DMS79 (cell line): ENCODE measurements around the gene CCDC12.
A peak's percentile ranks its signal among the peaks of the same experiment; 100 is the strongest.

Source experiments
- DNase-seq: peaks from one replicate; lab custom pipeline; 2025; lab: John Stamatoyannopoulos, UW

CCDC12 gene

DNA sequence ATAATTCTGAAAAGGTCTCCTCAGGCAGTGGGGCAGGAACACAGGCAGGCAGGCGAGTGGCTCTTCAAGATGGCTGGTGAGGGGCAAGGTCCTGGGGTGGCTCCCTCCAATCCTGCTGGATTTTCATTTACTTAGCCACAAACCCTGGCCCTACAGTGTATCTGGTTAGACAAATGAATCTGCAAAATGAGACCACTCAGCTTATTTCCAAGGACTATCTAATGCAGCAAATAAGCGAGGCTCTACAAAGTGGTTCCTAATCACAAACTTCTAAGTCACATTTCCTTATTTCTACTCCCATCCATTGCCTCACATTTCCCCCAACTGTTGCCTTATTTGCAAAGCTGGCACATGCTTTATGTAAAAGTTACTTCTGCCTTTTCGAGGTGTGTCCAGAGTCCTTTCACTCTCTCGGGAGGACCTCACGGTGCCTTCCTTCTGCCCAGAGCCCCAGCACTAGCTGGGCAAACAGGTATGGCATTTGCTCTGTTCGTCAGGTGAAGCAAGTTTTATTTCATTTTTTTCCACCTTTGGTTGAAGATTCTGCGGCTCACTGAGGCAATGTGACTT is 40.5 kb downstream of the CCDC12 start:
- no peak for DNase-seq

DNA sequence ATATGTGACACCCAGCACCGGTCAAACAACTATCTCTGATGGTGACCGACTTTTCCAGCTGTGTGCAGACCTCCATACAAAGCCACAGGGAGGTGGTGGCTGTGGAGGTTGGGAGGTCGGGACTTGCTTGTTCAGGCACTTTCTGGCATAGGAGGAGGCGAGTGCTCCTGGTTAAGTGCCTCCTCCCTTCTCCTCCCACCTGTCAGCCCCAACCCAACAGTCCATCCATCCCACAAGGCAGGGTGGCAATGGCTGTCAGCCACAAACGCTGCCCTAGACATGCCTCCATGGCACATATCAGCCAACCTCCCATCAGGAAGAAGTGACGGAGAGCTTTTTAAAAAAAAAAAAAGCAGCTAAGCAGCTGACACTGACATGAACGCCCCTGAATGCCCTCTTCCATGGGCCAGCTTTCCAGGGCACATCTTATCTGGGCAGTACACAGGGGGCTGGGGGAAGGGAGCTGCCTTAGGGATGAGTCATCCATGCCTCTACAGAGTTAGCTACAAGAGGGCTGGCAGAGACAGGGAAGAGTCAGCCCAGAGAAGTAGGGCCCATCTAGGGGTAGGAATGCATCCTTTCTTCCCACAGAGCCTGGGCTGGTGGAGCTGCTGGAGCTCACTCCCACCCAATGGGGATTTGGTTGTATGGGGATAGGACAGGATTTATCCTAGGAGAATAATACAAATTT is 41.2 kb downstream of the CCDC12 start:
- DNase-seq, result no peak

DNA sequence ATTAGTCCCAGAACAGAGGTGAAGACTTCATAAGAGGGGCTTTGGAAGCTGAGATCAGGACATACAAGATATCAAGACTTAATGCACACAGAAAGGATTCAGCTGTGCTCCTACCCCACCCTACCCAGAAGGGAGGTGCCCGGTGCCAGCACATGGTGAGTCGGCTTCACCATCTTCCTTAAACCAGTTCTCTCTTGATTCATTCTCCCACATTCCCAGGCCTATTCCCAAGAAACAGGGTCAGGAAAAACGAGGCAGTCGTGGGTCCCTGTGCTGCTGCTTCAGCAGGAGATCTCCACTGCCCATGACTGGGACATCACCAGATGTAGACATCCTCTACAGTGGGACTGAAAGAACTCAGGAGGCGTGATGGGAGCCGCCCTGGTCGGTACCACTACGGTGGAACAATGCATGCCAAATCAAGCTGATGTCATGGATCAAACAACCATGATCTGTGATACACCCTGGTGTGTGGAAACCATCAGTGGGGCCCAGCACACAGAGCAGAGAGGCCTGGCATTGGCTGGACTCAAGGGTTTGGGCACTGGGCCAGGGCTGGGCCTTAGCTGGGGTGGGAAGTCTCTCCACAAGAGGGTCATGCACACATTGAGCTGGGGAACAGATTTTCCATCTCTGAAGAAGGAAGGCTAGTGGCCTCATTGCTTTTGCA is 41.9 kb downstream of the CCDC12 start:
- DNase-seq, result no peak

DNA sequence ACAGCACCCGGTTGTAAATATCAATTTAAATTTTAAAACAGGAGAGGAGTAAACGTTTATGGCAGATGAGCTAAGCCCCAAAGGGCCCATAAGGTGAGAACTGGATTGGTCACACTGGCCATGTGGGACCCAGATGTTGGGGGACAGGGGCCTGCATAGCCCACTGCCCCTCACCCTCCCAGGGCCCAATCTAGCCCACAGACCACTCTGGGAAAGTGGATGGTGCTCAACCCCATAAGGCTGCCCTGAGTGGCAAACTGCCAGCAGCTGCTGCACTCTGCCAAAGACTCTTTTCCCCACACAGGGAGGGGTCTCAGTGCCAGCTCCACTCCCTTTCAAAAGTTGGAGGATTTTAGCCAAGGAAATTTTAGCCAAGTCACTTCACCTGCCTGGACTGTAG is 42.5 kb downstream of the CCDC12 start:
- peak; percentile 23 for DNase-seq

DNA sequence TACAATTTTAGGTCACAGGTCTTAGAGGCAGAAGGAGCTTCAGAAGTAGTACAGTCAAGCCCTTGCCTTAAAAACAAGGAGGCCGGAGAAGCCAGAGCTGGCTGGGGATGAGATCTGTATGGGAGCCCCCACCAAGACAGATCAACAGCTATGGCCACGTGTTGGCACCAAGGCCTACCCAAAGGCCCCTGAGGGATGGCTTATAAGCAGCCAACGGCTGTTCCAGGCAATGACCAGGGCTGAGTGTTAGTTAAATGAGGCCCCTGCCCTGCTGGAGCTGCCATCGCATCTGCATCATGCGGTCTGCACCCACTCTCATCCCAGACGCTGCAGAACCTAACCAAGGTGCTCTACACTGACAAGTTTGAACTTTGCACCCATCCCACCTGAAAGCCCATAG is 43.3 kb downstream of the CCDC12 start:
- no peak for DNase-seq

DNA sequence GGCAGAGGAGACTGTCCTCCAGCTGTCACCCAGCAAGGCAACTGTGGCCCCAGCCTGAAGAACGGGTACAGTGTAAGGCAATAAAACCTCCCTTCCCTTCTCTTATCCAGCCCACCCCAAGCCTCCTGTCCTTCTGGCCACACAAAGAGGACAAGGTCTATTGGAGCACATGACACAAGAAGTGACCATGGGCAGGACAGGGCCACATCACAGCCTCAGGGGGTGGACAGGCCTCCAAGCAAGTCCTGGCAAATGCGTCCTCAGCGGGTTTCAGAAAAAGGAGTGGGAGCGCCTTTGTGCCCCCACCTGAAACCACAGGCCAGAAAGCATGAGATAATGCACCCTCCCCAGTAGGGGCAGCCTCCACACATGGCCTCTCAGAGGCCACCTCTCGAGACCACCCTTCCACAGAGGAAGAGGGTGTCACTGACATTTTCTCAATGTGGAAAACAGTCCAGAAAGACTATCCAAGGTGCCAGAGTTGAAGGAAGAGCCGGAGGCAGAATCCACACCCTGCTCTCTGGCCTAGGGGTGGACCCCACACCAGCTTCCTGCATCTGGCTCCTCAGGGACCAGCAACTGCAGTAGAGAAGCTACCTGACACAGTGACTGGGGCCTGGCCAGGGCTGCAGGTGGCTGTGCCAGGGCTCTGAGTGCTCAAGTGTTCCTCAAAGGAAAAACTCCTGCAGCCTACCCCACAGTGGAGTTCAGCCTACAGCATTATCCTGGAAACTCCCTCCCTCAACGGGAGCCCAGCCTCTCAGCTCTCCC is 43.9 kb downstream of the CCDC12 start:
- DNase-seq, result no peak

DNA sequence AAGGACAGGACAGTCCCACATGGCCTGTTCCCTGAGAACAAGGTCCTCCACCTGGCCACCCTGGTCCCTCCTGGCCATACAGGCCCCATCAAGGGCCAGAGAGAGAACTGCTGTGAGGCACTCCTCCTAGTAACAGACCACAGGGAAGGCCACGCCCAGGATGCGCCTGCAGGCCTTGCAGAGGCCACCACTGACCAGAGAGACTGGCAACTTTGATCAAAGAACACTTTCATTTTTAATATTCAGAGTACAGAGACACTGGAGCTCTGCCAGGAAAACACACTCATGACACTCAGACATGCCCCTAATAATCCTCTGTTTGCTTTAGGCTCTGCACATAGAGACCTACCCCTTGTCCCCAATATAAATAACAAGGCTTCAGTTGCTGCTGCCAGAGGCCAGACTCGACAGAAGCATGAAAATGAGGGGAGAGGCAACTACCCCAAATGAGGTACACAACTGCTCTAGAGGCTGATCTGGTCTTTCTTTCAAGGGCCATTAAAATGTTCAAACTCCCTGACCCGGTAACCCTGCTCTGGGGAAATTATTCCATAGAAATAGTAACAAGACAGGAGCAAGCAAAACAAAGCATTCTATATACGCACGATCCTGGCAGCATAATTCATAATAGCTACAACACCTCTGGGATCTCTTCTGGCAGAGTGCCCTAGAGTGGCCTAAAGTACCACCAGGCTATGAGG is 44.8 kb downstream of the CCDC12 start:
- DNase-seq, result peak; percentile 52

DNA sequence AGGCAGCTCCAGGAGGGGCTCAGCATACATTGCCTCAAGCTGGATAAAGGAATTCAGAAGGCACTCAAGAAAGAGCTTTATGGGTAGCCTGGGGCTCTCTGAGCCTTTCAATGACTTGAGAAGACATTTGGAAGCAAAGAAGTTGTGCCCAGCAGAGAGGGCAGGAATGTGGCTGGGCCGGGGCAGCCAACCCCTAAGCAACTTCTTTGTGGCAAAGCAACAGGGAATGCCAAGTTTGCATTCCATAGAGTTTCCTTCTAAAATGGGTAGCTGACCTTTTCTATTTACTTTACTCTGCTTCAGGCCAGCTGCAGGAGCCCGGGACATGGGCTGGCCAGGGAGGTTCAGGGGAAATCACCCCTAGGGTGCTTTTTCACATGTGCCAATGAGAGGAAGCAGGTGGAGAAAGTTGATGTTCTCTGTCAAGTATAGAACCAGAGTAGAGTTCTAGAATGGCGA is 45.6 kb downstream of the CCDC12 start:
- DNase-seq, result no peak

DNA sequence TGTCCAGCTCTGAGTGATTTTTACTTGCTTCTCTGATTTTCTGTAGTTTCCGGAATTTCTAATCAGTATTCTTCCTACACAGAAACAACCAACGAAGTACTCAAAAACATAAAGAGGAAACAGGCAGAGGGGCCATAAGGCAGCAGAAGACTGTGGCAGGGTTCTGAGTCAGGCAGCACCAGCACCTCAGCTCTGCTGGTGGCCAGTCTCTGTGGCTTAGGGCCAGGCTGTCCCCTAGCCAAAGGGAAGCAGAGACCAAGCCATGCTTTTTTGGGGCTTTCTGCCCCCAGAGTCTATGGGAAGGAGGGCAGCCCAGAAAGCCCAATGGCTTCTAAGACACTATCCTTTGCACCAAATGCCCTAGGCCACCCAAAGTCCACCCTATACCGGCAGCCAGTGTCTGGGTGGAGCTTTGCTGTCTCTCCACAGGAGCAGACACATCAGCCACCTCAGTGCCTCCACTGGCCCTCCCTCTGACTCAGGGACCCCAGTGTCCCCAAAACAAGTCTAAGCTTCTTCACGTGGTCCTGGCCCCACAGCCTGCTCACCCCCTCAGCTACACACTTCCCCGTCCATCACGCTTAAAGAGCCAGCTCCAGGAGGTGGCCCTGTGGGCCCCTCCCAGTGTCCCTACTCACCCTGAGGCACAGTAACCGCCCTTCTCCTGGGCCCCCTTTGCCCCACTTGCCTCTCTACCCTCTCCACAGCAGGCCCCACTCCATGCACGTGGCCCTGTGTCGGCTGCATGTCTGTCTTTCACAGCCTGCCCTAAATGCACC is 46.2 kb downstream of the CCDC12 start:
- DNase-seq, result no peak

DNA sequence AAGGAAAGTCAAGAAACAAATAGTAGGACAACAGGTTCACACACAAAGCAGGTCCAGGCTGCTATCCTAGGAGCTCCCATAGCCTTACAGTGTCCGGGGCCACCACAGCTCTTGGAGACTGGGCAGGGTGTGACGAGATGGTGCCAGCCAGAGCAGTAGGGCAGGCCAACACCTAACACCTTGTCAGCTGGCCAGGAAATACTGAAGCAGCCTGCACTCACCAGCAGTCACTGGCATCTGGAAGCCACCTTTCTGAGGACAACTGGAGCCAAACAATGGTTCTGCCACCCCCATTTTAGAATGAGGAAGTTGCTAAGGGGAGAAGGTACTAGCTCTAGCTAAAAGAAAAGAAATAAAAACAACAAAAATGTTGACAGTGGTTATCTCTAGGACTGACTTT is 47.2 kb downstream of the CCDC12 start:
- no peak for DNase-seq

DNA sequence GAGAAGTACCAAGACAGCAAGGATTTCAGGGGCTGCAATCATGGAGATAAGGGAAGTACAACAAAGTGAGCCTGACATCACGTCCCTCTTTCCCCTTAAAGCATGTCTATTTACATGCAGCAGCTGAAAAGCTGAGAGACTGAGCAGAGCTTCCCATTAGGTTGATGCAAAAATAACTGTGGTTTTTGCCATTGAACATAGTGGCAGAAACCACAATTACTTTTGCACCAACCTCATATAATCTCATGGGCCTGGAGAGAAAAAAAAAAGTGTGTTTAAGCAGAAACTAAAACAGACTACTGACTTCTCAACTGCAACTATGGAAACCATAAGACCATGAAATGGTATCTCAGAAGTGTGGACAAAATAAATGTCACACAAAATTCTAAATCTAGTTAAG is 48.3 kb downstream of the CCDC12 start:
- DNase-seq, result no peak

DNA sequence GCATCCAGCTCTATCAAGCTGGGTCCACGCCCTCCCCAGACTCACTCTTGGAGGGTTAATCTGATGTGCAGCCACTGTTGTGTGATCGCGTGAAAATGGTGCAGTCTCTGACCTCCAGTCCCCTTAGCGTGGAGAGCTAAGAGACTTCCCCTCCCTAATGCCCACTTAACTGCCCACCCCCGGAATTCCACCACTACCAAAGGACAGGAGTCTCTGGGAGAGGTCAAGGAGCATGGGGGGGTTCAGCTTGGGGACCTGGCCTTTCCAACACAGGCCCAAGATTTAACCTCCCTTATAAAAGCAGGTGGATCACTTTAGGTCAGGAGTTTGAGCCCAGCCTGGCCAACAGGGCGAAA is 48.8 kb downstream of the CCDC12 start:
- DNase-seq, result no peak

DNA sequence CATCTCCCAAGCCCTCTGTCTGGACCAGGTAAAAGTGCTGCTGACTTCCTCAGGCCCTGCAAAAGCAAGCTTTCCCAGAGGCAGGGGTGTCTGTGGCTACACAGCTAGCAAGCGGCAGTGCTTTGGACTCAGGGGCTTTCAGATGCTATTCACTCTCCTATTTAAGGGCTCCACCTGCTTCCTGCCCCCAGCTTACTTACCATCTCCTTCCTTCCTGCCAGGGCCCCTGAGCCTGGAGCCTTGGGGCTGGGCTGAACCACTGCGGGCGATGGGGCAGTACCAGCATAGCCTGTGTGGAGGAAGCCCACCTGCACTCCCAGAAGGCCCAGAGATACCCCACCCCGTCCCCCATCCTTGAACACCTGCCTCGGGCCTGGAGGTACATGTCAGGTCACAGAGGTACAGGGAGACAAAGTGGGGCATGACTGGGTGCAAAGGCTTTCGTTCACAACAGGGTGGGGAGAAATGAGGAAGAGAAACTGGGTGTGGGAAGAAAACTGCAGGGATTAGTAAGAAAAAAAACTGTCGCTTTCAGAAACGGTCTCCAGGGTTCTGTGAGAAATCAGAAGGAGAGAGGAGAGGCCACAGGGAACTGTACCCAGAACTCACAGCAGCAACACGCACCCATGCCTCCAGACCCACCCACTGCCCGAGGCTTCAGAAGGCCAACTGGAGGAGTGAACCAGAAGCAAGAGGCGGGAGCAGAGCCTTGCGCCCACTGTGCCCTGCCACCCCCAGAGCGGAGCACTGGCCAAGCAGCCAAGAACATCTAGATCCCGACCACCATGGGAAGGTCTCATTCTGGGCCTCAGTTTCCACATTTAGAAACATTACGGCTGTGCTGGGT is 49.5 kb downstream of the CCDC12 start:
- DNase-seq, result no peak

DNA sequence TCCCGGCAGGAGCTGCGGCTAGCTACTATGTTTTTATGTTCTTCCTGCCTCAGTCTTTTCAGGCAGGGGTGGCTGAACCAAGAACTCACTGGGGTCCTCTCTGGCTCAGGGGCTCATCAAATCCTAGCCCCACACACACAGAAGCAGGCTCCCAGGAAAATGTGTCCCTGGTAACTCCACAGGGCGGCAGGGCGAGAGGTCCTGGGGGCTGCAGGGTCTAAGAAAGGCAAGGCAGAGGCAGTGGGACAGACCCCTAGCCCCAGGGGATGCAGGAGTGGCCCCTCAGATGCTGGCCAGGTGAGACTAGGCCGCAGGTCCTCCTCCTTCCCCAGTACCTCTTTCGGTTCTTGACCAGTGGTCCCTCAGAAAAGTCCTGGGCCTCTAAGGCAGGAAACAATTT is 50.1 kb downstream of the CCDC12 start:
- DNase-seq, result no peak

DNA sequence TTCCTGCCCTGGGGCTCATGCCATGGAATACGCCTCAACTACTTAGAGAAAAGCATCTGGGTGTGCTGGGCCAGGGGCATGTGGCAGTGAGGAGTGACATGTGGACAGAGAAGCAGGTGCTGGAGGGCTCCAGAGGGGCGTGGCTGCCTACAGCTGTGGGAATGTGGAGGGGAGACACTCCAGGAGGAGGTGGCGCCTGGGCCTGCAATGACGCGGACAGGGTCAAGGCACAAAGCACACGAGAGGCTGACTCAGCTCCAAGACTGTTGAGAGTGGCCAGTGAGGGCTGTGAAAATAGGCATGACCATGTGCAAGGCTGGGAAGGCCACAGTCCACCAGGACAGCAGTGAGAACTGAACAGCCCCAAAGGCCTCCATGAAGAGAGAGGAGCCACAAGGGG is 50.5 kb downstream of the CCDC12 start:
- no peak for DNase-seq

DNA sequence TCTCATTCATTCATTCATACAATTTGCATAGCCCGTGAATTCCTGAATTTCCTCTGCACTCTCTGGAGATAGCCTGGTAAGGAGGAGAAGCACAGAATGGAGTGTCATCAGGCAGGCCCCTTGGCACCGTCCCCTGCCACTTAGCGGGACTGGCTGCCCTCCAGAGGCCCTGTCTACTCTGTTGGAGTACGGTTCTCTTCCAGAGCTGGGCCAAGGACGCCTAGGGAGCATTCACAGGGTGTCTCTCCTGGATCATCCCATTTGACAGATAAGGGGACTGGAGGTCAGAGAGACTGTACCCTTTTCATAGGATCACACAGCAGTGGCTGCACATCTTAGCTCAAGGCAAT is 51.0 kb downstream of the CCDC12 start:
- DNase-seq, result no peak

DNA sequence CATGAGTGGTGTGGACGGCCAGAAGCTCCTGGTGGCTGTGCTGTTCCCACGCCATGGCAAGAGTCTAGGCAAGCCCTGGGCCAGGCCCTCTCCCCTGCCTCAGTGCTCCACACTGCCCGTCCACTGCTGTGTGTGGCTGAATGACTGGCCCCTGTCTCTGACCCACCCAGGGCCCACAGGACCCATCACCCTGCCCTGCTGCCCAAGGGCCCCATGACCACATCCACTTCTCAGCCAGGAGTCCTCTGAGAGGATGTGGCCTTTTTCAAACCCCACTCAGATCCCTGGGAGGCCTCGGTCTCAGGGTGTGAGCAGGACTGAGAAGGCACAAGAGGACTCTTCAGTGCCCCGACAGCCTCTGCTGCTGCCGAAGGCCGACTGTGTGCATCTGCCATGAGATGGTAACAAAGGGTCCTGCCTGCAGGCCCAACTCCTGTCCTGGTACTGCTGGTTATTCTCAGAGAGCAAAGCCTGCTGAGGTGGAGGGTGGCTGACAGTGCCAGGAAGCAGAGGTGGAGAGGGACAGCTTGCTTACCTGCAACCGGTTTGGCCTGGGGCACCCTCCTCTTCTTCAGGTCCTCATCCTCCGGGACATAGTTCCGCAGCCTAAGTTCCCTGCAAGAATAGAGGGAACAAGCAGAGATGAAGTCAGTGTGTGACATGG is 51.5 kb downstream of the CCDC12 start:
- no peak for DNase-seq

DNA sequence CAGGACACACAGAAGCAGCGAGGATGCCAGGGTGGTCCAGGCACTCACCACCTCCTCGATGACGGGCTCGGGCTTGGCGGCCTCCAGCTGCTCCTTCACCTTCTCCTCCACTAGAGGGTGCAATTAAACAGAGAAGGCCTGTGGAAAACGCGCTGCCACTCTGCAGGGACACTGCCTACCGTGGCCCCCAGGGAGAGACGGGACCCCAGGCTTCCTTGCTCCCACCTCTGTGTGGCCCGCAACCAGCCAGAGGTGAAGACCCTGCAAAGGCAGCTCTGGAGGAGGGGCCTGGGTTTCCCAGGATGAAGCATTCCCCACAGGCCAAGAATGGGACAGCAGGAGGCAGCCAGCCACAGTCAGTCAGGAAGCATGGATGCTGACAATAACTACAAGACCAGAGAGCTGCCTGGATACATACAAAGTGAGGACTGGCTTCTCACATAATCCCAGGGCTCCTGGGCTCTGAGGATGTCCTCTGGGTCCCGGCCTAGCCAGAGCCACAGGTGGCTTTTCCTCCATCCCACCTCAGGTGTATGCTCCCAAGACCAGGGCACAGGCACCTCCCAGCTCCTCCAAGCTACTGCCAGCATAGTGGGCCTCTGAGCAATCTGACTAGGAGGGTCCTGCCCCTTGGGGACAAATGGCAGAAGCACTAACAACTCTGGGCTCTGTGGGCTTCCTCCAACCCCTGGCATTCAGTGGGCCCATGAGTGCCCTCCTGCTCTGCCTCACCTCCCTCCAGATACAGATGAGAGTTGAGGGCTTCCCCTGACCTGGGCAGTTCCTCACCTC is 52.8 kb downstream of the CCDC12 start:
- DNase-seq, result no peak

DNA sequence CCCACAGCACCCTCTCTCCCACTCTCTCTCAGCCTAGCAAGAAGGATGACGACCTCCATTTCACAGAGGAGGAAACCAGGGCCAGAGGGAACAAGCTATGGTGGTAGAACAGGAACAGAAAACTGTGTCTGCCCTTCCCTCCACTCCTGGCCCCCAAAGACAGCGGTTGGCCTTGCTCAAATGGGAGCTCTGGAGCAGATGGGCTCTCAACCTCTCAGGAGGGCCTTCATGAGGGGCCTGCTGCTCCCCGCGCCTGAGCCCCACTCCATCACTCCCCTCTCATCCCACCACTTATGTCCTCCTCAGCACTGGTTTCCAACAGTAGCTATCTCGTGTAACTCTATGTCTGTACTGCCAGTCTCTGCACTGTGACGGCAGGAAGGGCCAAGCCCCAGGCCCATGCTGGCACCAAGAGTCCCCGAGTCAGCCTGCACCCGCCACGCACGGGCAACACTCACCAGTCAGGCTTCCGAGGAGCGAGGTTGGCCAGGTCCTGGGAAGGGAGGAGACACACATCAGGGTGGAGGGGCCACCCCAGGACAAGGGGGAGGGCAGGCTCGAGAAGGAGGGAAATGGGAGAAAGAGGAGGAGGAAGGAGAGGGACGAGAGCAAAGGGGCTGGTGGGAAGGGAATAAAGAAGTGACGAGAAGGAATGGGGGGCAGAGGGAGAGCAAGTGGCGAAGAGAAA is 53.5 kb downstream of the CCDC12 start:
- DNase-seq, result no peak
